BE2C (cell line): ENCODE measurements around the gene RNF130.
"Not testable (repeated sequence)": the region's sequence is repeated elsewhere in the genome, so short reads cannot be mapped to it uniquely, and the experiment has no call there.

ENCODE experiments used
- DNase-seq: peaks from one replicate; pipeline ENCODE4 v3.0.0-alpha.2; 2020
- H3K27me3 ChIP-seq: fragments of 250-450 bp; sonication (Bioruptor Pico); 2 replicates; pipeline ENCODE4 v1.5.1; 2020; ENCODE audit warnings: mild to moderate bottlenecking
- H3K36me3 ChIP-seq: fragments of 250-450 bp; sonication (Bioruptor Pico); 2 replicates; pipeline ENCODE4 v1.5.1; 2020; ENCODE audit warnings: mild to moderate bottlenecking
- H3K4me1 ChIP-seq: fragments of 250-450 bp; sonication (Bioruptor Pico); 2 replicates; pipeline ENCODE4 v1.5.1; 2020
- H3K4me3 ChIP-seq: 2 replicates; pipeline ENCODE4 v1.5.1; 2011; ENCODE audit warnings: low read depth, low read length
- H3K9me3 ChIP-seq: fragments of 250-450 bp; sonication (Bioruptor Pico); 2 replicates; pipeline ENCODE4 v1.5.1; 2020
- TF ChIP-seq, protein P1 (sequence below): IDR thresholded peaks from 2 replicates; pipeline ENCODE4 v1.5.1; 2012; ENCODE audit warnings: mild to moderate bottlenecking, low read depth, low read length

RNF130 gene

DNA sequence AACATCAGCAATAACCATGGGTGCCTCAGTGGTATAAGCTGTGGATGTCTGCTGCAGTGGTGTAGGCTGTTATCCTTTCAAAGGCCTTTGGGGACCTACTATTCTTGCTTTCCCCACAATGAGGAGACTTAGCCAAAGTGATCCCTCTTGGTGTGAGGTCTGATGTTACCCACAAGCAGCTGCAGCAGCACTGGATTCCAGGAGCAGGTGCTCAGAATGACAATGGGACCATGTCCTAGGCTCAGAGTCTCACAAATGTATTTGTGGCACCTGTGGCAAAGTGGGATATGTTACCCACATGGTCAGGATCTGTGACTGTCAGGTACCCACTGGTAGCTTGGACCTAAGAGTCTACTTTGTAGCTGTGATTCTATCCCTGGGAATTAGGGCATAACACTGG is 70.4 kb downstream of the RNF130 start:
- H3K4me1 ChIP-seq: no peaks in the 10 kb centered on the region
- H3K4me3 ChIP-seq: no peak overlapping the region
- H3K27me3 ChIP-seq: no peaks in the 10 kb centered on the region
- no peaks in the 10 kb centered on the region for H3K36me3 ChIP-seq
- TF ChIP-seq, protein P1, sequence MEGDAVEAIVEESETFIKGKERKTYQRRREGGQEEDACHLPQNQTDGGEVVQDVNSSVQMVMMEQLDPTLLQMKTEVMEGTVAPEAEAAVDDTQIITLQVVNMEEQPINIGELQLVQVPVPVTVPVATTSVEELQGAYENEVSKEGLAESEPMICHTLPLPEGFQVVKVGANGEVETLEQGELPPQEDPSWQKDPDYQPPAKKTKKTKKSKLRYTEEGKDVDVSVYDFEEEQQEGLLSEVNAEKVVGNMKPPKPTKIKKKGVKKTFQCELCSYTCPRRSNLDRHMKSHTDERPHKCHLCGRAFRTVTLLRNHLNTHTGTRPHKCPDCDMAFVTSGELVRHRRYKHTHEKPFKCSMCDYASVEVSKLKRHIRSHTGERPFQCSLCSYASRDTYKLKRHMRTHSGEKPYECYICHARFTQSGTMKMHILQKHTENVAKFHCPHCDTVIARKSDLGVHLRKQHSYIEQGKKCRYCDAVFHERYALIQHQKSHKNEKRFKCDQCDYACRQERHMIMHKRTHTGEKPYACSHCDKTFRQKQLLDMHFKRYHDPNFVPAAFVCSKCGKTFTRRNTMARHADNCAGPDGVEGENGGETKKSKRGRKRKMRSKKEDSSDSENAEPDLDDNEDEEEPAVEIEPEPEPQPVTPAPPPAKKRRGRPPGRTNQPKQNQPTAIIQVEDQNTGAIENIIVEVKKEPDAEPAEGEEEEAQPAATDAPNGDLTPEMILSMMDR: no peak
- no peak for DNase-seq
- H3K9me3 ChIP-seq: 0 out of 2 replicates have a peak, but pooled peaks cover 1% of the 10 kb centered on the region

DNA sequence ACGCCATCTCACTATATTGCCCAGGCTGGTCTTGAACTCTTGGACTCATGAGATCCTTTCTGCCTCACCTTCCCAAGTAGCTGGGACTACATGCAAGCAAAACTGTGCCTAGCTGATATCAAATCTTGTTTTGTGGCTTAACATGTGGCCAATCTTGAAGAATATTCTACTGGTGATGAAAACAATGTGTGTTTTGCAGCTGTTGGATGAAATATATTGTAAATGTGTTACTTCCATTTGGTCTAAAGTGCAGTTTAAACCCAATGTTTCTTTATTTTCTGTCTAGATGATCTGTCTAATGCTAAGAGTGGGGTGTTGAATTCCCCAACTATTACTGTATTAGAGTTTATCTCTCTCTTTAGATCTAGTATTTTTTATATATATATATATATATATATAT is 73.1 kb downstream of the RNF130 start:
- no peak for DNase-seq
- Histone ChIP-seq H3K36me3 (no peaks in the 10 kb centered on the region), H3K4me1 (no peaks in the 10 kb centered on the region), H3K4me3 (no peak overlapping the region), H3K27me3 (no peaks in the 10 kb centered on the region), H3K9me3 (0 out of 2 replicates have a peak, but pooled peaks cover 2% of the 10 kb centered on the region)
- TF ChIP-seq, protein P1: no peak

DNA sequence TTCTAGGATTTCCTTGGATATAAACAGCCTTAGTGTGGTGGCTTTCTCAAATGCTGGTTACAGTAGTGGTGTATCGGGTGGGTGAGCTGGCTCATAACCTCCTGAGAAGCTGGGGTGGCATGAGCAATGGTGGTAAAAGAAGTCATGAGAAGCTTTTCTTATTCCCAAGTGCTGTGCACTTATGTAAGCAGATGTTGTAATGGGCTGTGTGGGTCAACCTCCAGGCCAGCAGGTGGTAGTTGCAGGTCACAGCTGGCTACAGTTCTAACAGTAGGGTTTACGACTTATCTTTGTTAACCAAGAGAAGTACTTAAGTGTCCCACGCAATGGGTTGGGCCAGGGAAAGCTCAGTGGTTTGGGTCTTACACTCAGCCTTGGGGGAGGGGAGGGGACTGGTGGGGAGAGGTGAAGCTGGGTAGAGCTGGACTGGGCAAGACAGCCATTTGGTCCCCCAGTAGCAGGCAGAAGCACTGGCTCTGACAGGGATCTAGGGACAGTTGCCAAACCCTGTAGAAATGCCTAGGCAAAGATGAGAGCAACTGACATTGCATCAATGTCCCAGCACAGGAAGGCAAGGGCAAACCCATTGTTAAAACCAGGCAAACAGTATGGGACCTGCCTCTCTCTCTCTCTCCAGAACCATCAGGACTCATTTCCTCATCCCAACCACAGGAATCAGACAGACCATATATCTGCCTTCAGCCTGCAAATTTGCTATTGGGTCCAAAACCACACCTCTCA is 76.8 kb downstream of the RNF130 start:
- H3K4me1 ChIP-seq: no peaks in the 10 kb centered on the region
- TF ChIP-seq, protein P1: no peak
- DNase-seq: no peak
- H3K36me3 ChIP-seq: no peaks in the 10 kb centered on the region
- no peak overlapping the region for H3K4me3 ChIP-seq
- H3K9me3 ChIP-seq: 0 out of 2 replicates have a peak, but pooled peaks cover 2% of the 10 kb centered on the region
- H3K27me3 ChIP-seq: no peaks in the 10 kb centered on the region

DNA sequence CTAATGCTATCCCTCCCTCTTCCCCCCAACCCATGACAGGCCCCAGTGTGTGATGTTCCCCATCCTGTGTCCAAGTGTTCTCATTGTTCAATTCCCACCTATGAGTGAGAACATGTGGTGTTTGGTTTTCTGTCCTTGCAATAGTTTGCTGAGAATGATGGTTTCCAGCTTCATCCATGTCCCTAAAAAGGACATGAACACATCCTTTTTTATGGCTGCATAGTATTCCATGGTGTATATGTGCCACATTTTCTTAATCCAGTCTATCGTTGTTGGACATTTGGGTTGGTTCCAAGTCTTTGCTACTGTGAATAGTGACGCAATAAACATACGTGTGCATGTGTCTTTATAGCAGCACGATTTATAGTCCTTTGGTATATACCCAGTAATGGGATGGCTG is 78.7 kb downstream of the RNF130 start:
- not testable (repeated sequence) for H3K9me3 ChIP-seq, H3K27me3 ChIP-seq, H3K4me3 ChIP-seq, H3K4me1 ChIP-seq, DNase-seq, H3K36me3 ChIP-seq

DNA sequence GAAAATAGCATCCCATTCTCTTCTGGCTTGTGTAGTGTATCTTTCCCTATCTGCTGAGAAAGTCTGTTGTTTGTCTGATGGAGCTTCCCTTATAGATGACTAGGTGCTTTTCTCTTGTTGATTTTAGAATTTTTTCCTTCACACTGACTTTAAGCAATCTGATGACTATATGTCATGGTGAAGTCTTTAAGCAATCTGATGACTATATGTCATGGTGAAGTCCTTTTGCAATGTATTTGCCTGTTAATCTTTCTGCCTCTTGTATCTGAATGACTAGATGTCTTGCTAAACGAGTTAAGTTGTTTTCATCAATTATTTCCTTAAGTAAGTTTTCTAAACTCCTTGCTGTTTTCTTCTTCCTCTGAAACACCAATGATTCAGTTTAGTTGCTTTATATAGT is 80.5 kb downstream of the RNF130 start:
- H3K36me3 ChIP-seq: no peaks in the 10 kb centered on the region
- DNase-seq: no peak
- H3K4me1 ChIP-seq: no peaks in the 10 kb centered on the region
- H3K27me3 ChIP-seq: no peaks in the 10 kb centered on the region
- no peak overlapping the region for H3K4me3 ChIP-seq
- H3K9me3 ChIP-seq: 0 out of 2 replicates have a peak, but pooled peaks cover 1% of the 10 kb centered on the region
- TF ChIP-seq, protein P1: no peak

DNA sequence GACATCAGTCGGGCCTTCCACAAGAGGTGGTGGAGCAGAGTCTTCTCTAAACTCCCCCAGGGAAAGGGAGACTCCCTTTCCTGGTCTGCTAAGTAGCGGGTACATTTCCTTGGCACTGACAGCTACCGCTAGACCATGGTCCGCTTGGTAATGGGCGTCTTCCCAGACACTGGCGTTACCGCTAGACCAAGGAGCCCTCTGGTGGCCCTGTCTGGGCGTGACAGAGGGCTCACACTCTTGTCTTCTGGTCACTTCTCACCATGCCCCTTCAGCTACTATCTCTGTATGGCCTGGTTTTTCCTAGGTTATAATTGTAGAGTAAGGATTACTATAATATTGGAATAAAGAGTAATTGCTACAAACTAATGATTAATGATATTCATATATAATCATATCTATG is 81.0 kb downstream of the RNF130 start:
- H3K36me3 ChIP-seq, H3K4me3 ChIP-seq, H3K27me3 ChIP-seq, DNase-seq, H3K9me3 ChIP-seq, H3K4me1 ChIP-seq: not testable (repeated sequence)
- TF ChIP-seq, protein P1: peak; percentile 13; the same call in 1 of the 2 replicates
